Stimulated activated naive CD4-positive, alpha-beta T cell (primary cell): ENCODE measurements around the gene GCNT2.
"Not testable (repeated sequence)": the region's sequence is repeated elsewhere in the genome, so short reads cannot be mapped to it uniquely, and the experiment has no call there.

ENCODE experiments used
- DNase-seq, 6 experiments: peaks; one replicate each; lab custom pipeline; 2025; lab: John Stamatoyannopoulos, UW

GCNT2 gene

DNA sequence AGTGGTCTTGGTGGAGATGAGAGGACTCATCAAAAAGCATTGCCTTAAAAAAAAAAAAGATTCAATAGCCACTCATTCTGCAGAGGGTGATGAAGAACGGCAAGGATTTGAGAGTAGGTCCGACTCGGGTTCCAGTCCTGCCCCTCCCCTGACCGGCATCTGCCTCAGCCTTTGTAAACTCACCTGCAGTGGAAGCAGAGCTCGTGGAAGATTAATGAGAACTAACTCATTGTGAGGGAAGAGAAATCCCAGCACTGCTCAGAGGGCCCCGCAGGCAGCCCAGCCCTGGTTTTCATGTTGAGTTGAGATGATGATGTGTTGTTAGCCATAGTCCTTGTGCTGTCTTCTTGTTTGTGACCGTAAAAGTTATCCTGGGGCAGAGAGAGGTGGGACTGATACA lies 59.4 kb downstream of the GCNT2 start:
- DNase-seq: no peak

DNA sequence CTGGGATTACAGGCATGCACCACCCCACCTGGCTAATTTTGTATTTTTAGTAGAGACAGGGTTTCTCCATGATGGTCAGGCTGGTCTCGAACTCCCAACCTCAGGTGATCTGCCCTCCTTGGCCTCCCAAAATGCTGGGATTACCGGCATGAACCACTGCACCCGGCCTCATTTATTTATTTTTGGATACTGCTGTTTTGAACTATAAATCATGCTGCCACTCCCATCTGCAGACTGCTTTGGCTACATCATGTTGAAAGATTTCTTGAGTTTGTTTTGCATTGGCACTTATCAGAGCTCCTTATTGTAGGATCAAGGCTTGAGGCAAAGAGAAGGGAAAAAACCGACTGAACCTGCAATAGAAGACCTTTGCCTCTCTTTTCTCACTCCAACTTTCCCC lies 60.3 kb downstream of the GCNT2 start:
- not testable (repeated sequence) for DNase-seq

DNA sequence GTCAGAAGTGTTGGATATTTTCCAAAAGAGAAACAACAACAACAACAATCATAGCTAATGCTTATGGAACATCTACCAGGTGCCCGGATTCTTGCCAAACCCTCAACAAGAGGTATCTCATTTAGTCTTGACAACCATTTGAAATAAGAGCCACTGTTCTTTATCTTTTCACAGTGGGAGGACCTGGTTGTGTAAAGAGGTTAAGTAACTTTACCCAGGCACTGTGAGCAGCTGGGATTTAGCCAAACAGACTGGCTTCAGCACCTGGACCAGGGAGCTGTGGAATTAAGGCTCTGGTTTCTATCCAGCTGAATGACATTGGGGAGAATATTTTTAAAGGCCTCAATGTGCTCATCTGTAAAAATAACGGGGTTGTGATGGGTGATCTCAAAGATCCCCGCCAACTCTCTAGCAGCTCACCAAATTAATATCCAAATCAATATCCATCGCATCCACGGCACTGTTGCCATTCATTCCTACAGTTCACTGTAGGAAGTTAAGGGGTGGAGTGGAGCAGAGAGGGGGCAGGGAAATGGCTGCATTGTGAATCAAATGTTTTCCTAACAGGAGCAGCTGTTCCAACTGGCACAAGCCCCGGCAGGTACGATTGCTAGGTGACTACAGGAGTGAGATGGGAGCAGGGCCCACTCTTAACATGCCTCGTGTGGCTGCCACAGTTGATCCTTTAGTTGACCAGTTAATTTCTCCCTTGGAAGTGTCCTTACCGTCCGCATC lies 61.8 kb downstream of the GCNT2 start:
- DNase-seq: no peak

DNA sequence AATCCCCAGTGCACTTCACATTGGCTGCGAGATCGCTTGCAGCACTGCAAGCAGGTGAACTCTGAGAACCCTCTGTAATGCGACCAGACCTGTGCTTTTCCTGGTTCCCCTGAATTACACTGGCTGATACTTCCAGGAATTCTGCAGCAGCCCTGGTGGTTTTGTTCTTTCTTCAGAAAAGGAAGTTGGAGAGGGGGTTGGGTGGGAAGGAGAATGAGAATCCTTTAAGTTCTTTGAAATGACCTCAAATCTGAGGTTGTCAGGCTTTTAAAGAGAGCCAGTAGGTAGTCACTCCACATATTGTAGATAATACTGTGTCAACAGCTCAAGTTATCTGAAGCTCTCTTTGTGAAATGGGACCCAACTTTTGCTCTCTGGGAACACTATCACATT lies 62.4 kb downstream of the GCNT2 start:
- no peak for DNase-seq

DNA sequence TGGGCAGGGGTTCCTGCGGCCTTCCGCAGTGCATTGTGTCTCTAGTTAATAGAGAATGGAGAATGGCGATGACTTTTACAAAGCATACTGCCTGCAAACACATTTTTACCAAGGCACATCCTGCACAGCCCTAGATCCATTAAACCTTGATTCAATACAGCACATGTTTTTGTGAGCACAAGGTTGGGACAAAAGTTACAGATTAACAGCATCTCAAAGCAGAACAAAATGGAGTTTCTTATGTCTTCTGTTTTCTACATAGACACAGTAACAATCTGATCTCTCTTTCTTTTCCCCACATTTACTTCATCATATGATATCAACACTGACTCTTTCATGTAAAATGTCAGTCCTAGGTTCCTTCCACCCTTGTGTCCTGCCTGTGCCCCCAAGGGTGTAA lies 63.5 kb downstream of the GCNT2 start:
- DNase-seq: no peak

DNA sequence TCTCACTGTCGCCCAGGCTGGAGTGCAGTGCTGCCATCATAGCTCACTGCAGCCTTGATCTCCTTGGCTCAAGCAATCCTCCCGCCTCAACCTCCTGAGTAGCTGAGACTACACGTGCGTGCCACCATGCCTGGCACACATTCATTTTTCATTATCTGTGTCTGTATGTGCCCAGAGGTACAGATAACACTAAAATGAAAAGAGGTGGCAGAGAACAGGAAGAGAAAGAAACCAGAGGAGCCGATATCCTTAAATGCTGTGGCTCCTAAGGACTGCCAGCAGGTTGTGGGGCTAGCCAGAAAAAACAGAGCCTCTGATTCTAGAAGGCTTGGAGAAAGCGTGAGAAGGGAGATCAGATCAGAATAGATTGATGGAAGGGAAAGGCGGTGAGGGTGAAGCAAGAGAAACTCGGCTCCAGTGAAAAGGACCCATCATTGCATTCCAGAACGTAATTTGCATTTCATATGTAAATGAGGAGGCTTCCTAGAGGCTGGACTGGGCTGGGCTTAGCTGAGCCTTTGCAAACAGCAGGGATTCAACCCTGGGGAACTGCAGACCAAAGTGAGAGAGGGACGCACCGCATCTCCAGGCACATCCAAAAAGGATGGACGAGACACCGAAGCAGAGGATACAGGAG lies 64.2 kb downstream of the GCNT2 start:
- no peak for DNase-seq

DNA sequence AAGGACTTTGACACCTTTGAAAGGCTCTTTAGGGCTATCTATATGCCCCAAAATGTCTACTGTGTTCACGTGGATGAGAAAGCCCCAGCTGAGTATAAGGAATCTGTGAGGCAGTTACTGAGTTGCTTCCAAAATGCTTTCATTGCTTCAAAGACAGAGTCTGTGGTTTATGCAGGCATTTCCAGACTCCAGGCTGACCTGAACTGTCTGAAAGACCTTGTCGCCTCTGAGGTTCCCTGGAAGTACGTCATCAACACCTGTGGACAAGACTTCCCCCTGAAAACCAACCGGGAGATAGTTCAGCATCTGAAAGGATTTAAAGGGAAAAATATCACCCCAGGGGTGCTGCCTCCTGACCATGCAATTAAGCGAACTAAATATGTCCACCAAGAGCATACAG lies 65.2 kb downstream of the GCNT2 start:
- DNase-seq: no peak

DNA sequence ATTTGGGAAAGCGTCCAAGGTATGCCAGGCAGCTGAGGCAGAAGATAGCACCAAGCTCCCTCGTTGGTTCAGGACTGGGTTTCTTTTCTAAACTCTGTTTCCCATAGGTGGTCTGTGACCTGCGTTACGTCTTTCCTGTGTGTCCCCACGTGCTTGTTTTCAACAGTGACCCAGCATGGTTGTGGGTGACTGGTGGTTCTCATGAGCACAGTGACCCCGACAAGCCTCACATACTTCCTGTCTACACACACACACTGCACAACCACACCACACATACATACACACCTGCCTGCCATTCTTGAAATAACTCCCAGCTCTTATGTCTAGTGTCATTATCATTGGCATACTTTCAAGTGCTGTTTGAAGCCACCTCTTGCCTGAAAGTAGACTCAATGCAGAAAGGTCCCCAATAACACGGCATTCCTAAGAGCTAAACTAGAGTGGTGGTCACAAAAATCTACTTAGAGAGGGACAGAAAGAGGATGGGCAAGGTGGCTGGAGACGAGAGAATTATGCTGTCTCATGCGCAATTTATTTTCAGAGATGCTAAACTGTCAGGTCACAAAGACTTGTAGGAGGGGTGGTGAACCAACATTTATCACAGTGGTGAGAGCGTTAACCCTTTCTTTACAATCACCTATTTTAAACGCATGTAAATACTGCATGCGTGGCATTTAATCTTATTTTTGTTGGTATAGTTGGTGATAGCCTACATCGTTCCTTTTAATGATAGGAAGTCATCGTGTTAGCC lies 66.7 kb downstream of the GCNT2 start:
- no peak for DNase-seq

DNA sequence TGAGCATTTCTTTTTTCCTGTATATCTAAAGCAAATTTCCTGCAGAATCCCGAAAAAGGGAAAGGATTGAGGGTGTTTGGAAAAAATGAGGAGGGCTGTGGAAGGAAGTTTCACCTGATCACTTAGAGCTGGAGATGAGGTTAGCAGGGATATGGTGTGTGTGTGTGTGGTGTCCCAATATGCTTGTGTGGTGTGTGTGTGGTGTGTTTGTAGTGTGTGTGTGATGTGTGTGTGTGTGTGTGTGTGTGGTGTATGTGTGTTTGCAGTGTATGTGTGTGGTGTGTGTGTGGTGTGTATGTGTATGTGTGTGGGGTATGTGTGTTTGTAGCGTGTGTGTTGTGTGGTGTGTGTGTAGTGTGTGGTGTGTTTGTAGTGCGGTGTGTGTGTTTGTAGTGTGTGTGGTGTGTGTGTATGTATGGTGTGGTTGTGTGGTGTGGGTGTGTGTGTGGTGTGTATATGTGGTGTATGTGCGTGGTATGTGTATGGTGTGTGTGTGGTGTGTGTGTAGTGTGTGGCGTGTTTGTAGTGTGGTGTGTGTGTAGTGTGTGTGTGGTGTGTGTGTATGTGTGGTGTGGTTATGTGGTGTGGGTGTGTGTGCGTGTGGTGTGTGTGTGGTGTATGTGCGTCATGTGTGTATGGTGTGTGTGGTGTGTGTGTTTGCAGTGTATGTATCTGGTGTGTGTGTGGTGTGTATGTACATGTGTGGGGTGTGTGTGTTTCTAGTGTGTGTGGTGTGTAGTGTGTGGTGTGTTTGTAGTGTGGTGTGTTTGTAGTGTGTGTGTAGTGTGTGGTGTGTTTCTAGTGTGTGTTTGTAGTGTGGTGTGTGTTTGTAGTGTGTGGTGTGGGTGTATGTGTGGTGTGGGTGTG lies 67.6 kb downstream of the GCNT2 start:
- DNase-seq: no peak

DNA sequence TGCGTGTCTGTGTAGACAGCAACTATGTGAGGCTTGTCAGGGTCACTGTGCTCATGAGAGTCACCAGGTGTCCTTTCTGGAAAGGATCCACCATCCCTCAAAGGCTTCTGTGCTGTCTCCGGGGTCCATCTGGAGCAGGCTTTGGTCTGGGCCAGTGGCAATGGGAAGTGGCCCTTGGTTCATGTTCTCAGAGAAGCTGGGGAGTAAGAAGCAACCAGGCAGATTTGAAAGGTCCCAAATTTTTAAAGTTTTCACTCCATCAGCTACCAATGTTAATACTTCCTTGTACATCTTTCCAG lies 68.2 kb downstream of the GCNT2 start:
- no peak for DNase-seq

DNA sequence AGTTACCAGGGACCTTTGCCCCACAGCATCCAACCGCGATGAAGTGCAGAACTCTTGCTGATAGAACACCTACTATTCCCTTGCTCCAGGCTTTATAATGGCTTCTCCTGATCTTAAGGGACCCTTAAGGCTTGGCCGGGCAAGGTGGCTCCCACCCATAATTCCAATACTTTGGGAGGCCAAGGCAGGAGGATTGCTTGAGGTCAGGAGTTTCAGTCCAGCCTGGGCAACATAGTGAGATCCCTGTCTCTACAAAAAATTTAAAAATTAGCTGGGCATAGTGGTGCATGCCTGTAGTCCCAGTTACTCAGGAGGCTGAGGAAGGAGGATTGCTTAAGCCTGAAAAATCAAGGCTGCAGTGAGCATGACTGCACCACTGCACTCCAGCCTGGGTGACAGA lies 68.8 kb downstream of the GCNT2 start:
- no peak for DNase-seq

DNA sequence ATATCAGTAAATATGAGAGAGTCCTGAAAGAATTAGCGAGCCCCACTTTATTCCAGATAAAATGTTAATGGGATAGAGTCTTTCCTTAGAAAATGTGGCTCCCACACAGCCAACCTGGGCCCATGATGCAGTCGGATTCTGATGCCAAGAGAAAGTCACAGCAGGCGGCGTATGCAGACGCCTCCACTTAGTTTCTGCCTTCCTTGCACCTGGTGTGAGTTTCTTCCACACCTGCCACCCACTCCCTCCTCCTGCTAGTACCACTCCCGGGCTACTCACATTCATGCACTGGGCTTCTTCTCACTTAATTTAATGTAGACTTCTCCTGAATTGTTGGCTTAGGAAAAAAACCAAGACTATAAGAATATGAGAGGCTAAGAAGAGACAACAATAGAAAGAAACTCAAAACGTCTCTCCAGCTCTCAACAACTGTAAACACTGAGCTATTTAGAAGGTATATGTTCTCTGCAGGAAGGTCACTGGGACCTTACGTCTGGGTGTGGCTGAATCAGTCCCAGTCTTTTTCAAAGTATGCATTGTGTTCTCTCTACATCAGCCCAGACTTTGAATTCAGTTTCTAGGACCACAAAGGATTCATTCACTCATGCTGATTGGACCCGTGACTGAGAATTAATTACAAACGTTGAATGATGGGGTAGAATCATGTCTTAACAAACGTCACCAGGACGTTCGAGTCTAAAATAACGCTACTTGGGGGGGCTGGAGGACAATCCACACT lies 70.4 kb downstream of the GCNT2 start:
- no peak for DNase-seq

DNA sequence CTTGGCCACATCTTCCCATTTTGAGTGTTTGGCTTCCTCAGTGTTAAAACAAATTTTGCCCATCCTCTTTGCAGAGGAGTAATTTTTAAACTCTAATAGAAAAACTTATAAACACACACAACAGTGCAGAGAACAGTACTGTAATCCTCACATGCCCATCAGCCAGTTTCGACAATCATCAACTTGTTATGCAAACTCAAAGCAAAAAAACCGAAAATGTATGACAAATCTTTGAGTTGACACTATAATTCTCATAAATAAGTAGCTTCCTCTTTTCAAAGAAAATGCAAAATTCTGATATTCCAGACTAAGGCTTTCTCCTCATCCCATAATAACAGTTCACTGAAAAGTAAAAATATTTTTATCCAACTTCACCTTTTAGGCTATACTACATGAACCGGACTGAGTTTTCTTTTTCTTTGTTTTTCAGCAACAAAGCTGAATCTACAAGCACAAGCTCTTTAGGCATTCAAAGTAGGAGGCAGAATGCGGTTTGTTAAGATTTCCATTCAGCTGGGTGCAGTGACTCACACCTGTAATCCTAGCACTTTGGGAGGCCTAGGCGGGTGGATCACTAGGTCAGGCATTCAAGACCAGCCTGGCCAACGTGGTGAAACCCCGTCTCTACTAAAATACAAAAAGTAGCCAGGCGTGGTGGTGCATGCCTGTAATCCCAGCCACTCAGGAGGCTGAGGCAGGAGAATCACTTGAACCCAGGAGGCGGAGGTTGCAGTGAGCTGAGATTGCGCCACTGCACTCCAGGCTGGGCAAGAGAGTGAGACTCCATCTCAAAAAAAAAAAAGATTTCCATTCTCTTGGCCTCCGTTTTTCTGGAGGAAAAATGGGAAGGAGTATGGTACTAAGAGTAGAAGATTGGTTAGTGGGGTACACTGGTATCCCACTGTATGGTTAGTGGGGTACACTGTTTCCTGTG lies 74.8 kb downstream of the GCNT2 start:
- DNase-seq: no peak

DNA sequence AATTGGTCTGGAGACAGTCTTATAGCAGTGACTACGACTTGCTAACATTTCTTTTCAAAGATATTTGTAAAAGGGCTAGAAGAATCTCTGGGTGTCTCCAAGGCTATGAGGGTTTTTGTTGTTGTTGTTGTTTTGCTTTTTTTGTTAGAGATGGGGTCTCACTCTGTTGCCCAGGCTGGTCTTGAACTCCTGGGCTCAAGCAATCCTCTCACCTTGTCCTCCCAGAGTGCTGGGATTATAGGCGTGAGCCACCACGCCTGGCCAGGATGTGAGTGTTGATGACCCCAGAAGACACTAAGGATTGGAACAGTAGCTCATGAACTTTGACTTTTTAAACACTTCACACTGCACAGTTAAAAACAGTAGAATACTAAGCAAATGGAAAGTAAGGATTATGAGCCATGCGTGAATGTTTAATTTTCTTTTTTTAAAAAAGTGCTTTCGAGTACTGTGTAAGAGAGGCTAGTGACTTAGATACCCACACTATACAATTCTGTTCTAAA lies 76.4 kb downstream of the GCNT2 start:
- no peak for DNase-seq

DNA sequence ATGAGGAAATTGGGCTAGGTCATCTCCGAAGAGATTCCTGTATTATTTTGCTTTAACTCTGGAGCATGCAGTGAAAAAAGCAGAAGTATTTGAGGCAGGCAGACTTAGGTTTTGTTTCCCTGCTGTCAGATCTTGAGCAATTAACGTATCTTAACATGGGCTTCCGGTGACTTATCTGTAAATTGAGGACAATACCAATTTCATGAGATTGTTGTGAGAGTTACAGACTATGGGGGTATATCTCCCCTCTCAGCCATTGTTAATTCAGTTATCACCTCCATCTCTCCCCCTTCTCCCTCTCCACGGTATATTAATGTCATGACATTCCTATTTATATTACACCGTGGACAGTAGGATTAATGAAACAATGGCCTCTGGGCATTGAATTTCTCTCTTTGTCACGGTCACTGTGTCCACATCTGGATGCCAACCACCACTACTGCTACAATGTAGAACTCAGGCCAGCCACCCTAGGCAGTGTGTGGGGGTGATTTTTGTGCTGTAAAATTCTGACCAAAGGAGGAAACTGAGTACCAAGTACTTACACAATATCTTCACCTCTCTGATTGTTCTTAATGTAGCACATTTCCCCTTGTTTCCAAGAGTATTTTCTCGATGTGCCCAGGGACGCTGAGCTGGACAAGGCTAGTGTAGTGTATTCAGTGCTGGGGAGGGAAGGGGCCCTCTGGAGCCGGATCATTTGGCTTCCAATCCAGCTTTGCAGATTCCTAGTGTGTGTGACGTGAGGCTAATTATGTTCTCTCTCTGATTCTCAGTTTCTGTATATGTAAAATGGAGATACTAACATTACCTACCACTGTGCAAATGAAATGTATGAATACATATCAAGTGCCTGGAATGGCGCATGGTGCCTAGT lies 77.2 kb downstream of the GCNT2 start:
- no peak for DNase-seq

DNA sequence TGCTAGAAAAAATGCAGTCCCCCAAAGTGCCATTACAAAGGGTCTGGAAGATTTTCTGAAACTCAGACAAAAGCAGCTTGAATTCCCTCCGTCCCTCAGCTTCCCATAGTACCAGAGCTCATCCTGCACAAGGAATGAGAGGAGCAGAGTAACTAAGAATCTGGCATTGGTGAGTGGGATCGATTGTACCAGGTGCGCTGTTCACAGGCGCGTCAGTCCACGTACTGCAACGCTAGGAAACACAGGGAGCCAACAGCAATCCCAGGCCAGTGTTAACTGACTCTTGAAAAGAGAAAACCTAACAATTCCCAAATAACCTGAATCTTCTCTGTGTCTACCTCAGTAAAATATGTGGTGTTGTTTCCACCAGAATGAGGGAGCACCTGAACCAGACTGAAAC lies 77.9 kb downstream of the GCNT2 start:
- no peak for DNase-seq

DNA sequence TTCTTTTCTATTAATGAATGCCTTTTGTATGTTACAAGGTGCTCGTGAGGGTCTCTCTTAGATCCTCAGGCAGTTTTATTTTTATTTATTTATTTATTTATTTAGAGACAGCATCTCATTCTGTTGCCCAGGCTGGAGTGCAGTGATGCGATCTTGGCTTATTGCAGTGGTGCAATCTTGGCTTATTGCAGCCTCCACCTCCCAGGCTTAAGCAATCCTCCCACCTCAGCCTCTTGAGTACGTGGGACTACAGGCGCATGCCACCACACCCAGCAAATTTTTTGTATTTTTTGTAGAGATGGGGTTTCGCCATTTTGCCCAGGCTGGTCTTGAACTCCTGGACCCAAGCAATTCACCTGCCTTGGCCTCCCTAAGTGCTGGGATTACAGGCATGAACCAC lies 79.5 kb downstream of the GCNT2 start:
- not testable (repeated sequence) for DNase-seq

DNA sequence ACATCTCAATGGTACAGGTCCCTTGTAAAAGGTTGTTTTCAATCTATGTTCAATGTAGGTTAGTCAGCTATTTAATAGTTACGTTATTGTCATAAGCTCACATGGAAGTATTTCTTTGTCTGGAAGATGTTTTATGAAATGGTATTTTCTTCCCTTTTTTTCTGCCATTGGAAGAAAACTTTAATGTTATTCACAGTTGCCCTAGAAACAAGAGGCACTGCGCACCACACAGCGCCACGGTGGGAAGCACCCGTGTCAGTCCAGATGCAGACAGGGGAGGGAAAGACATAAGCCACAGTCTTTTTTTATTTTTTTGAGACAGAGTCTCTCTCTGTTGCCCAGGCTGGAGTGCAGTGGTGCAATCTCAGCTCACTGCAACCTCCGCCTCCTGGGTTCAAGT lies 82.1 kb downstream of the GCNT2 start:
- no peak for DNase-seq

DNA sequence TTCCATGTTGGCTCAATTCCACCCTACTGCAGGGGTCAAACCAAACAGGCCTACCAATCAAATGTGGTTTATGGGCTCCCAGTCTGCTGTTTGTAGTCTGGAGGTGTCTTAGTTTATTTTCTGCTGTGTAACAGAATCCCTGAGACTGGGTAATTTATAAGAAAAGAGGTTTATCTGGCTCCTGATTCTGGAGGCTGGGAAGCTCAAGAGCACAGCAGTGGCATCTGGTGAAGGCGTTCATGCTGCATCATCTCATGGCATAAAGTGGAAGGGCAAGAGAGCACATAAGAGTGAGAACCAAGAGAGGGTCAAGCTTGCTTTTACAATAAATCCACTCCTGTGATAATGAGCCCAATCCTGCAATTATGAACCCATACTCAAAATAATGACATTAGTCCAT lies 87.9 kb downstream of the GCNT2 start:
- DNase-seq: no peak

DNA sequence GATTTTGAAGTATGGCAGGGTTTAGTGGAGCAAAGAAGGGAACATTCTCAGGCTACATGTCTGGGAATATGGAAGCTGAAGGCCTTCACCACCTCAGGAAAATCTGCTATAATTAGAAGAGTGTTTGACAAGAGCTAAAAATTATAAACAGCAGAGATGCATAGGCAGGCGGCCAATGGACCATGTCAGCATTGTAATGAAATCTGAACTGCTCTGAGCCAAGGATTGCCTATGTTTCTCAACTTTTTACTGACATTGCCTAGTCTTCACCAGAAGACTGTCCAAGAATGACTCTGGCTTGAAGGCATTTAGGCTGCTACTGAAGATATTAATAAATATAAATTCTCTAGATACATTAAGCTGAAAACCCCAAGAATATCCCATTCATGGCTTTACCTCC lies 89.1 kb downstream of the GCNT2 start:
- DNase-seq: no peak
